K562 (cell line): ENCODE measurements around the gene EFNA1. TPM values are rescaled to one million over a fixed set of nuclear protein-coding genes. Genes with fewer than 3 reads are reported as not detected.

Experiments used
- HCFC1 ChIP-seq: IDR thresholded peaks from 2 replicates; pipeline ENCODE4 v1.6.1; 2012; ENCODE audit warnings: low read depth, low read length, improper control_type of control experiment
- HDGF ChIP-seq: fragments of 450-650 bp; IDR thresholded peaks from 2 replicates; pipeline ENCODE4 v1.6.1; 2016
- KDM1A ChIP-seq, 2 experiments: fragments of 450-650 bp; IDR thresholded peaks; 2 replicates each; pipeline ENCODE4 v1.6.1; 2016; ENCODE audit warnings: mild to moderate bottlenecking in 2 of 2
- KDM5B ChIP-seq: fragments of 200-600 bp; sonication (generic); IDR thresholded peaks from 2 replicates; pipeline ENCODE4 v1.6.1; 2012; ENCODE audit warnings: low read depth, mild to moderate bottlenecking, moderate library complexity, low read length, control low read depth, inconsistent platforms; ENCODE audit not compliant: insufficient replicate concordance
- MTA1 ChIP-seq: fragments of 450-650 bp; IDR thresholded peaks from 2 replicates; pipeline ENCODE4 v1.6.1; 2017; ENCODE audit warnings: borderline replicate concordance
- NFYB ChIP-seq: IDR thresholded peaks from 2 replicates; pipeline ENCODE4 v1.6.1; 2011; ENCODE audit warnings: mild to moderate bottlenecking, moderate library complexity; ENCODE audit not compliant: insufficient read length; ENCODE audit errors: extremely low read depth
- SPI1 ChIP-seq: IDR thresholded peaks from 2 replicates; pipeline ENCODE4 v1.6.1; 2011; ENCODE audit warnings: low read depth, low read length, control low read depth, borderline replicate concordance
- ZKSCAN3 ChIP-seq: fragments of 250-450 bp; sonication (Bioruptor Pico); IDR thresholded peaks from 2 replicates; pipeline ENCODE4 v1.4.0; 2020
- polyA plus RNA-seq, 8 experiments: library from polyadenylated mRNA; depleted of rRNA in 4 of 8; stranded (reverse) in 5 of 8; unstranded in 3 of 8; fragments of >200 nt; fragmentation: Nextera tagmentation in 2 of 8; fragmentation: Illumina TruSeq in 1 of 8; extraction: Ambion mirVana in 2 of 8; extraction: Trizol in 1 of 8; gene quantifications; 2 replicates each; pipeline versions ENCODE4 v1.2.1 to v1.2.3, GENCODE V29; 2011 to 2014; ENCODE audit warnings: inconsistent platforms in 1 of 8, missing spikeins in 1 of 8
- total RNA-seq, 7 experiments: library from RNA; depleted of rRNA in 6 of 7; stranded (reverse); fragments of >200 nt in 6 of 7; fragmentation: Illumina TruSeq in 2 of 7; extraction: Trizol in 2 of 7; gene quantifications; 2 replicates each; pipeline versions ENCODE4 v1.2.1 to v1.2.3, GENCODE V29; 2011 to 2021; ENCODE audit warnings: low replicate concordance in 1 of 7
- TF ChIP-seq, protein P1 (sequence below), 2 experiments: IDR thresholded peaks in 1 of 2; conservative IDR thresholded peaks in 1 of 2; 2 replicates each; pipeline ENCODE4 v1.6.1; 2016; ENCODE audit warnings: low read depth in 2 of 2, mild to moderate bottlenecking in 1 of 2, missing compliant biosample characterization in 1 of 2, missing genetic modification characterization in 1 of 2, moderate library complexity in 1 of 2

Gene EFNA1
- total and polyA plus RNA-seq, 9 of the 15 experiments (the other 6 are each of a cell fraction or from before 2014, with no cell fraction given), result 2.1 to 9.3 (median 3.0) TPM

DNA sequence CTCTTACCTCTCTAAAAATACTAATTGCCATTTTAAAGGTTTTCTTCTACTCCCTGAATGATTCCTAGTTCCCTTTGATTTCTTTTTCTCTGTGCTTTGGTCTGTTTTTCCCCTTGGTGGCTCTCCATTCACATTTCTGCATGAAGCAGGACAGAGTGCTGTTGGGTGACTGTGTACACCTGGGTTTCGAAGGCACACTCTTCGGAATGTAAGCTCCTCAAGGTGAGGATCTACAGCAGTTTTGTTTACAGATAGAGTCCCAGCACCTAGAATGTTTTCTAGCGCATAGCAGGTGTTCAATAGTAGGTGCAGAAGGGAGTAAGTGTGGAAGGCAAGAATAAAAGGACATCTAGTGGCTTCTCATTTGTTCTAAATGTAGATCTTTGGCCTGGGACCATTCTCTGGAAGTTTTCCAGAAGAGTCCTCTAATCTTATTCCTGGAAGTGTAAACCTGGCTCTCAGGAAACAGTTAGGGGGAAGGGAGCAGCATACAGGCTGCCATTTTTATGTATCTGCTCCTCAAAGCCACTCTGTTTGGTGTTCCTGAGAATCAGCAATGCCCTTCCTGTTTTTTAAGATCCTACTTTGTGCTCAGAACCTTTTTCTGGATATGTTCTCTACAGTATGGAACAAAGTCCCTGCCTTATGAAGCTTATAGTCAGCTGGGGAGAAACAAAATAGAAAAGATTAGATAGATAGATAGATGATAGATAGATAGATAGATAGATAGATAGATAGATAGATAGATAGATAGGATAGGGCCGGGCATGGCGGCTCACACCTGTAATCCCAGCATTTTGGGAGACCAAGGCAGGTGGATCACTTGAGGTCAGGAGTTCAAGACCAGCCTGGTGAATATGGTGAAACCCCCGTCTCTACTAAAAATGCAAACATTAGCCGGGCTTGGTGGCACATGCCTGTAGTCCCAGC, 22.8 kb upstream of the EFNA1 start (continued):
- peak; percentile 52; the same call in 1 of the 2 replicates for TF ChIP-seq SPI1
- peak; percentile 52; the same call in 1 of the 2 replicates for TF ChIP-seq MTA1
- no peak for TF ChIP-seq HCFC1
- TF ChIP-seq ZKSCAN3 (CRISPR knock-in tag), result no peak
- no peak for TF ChIP-seq KDM1A (IDR thresholded peaks at IDR 0.05)
- no peak for TF ChIP-seq KDM5B
- TF ChIP-seq NFYB, result no peak
- TF ChIP-seq HDGF, result no peak
- TF ChIP-seq, protein P1, sequence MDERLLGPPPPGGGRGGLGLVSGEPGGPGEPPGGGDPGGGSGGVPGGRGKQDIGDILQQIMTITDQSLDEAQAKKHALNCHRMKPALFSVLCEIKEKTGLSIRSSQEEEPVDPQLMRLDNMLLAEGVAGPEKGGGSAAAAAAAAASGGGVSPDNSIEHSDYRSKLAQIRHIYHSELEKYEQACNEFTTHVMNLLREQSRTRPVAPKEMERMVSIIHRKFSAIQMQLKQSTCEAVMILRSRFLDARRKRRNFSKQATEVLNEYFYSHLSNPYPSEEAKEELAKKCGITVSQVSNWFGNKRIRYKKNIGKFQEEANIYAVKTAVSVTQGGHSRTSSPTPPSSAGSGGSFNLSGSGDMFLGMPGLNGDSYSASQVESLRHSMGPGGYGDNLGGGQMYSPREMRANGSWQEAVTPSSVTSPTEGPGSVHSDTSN (CRISPR knock-in tag; IDR thresholded peaks at IDR 0.05; ENCODE audit: low read depth), result no peak
- TF ChIP-seq, protein P1 (tag; conservative IDR thresholded peaks at IDR 0.05; ENCODE audit: low read depth), result no peak
